ENCODE results near the gene SDF2L1.

GRCh38 chr22:21669026-21669425, 26.9 kb downstream of the SDF2L1 start:
- TF ChIP-seq CTCF (IDR thresholded peaks at IDR 0.05; ENCODE audit: extremely low read depth in 1 of 2, insufficient read depth in 1 of 2, low read depth in 1 of 2, low read length in 2 of 2) (no peak), EZH2 (IDR thresholded peaks at IDR 0.05; ENCODE audit: borderline replicate concordance, low read depth, low read length, severe bottlenecking) (no peak), MYC (IDR thresholded peaks at IDR 0.05; ENCODE audit: low read depth, low read length) (no peak), POLR2AphosphoS5 (IDR thresholded peaks at IDR 0.05; ENCODE audit: insufficient read depth, low read depth, low read length) (no peak), POLR2A (IDR thresholded peaks at IDR 0.05; ENCODE audit: low read depth, low read length) (no peak)
